NCI-H524 treated with DMSO at 0.1 percent for 48 hours (cell line): ENCODE measurements around the gene CPT1C.

Source experiments
- DNase-seq: peaks from one replicate; lab custom pipeline; 2025; lab: John Stamatoyannopoulos, UW

CPT1C gene

GRCh38 chr19:49660338-49660961 lies 30.5 kb upstream of the CPT1C start:
- DNase-seq: no peak

GRCh38 chr19:49662011-49662410 lies 28.9 kb upstream of the CPT1C start:
- no peak for DNase-seq

DNA sequence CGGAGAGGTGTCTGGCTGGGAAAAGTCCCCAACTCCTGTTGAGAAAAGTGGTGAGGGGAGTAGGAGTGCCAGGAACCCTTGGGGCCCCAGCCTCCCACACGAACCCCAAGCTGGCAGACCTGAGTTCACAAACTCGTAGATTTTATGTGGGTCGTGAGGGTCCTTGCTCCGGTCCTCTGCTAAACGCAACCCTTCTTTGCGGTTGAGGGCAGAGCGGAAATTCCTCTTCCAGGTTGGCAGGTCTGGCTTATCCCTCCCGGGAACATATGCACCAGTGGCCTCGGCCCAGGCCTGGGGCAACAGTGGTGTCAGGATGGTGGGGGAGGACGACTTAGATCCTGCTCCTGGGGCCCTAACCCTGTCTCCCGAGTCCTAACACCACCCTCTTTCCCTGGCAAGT lies 27.7 kb upstream of the CPT1C start:
- DNase-seq: no peak

DNA sequence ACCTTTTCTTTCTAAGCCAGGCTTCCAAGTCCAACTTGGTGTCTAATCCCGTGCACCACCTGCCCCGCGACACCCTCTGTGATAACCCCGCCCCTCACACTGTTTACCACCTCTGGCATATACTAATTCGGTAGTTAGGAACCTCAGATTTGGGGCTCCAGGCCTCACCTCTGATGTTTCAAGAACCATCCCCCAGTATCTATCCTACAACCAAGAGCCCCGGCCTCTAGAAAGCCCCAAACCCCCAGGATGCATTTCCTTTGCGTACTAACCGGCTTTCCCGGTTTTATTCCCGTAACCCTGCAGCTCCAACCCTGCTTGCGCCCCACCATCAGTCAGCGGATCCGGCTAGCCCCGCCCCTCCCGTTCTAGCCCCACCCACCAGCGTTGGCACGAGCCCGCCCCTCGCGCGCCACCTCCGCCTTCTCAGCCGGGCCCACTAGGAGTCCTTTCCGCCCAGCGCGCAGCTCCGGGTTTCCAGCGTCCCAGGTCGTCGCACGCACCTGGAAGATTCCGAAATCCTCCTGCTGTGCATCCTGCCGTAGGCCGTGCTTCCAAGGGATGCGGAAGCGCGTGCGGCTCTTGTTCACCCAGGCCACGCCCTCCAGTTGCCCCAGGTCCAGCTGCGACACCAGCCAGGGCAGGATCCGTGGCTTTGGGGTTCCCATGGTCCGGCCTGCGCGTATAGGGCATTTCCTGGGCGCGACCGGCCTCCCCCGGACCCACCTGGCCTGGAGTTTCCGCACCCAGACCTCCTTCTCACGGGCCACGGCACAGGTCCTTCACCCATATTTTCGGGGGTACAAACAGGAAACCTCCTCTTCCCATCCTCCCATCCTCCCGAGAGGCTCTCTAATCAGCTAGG lies 26.5 kb upstream of the CPT1C start:
- DNase-seq: no peak

GRCh38 chr19:49665036-49665350 lies 25.9 kb upstream of the CPT1C start:
- DNase-seq: no peak

DNA sequence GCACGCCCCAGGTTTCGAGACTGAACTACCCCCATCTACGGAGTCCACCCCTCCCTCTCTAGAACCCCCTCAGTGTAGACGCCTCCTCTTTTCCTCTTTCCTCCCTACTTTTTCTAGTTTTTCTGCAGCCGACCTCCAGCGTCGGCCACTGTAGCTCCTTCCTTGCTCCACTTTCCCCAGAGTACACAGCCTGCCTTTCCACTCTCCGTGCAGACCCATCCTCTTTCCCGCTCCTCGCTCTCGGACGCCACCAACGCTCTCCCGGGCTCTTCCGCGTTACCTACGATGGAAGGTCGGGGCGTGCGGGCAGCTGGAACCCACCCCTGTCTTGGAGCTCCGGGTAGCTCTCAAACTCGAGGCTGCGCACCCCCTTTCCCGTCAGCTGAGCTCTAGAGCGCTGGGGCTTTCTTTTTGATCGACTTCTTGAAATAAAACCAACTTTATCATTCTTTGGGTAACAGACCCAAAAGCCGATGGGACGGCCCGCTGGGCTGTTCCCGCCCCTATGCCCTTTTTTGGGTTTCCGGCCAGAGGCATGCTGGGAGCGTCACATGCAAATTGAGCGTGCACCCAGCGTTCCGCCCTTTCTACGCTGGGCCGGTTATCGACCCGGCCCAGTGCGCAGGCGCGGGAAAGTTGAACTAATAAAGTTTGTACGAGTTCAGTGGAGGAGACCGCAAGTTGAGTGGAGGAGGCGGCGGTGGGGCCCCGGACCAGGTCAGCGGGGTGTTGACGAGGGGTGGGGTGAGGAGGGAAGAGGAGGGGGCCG lies 25.4 kb upstream of the CPT1C start, which contains the start of the genes BCL2L12 and IRF3:
Gene BCL2L12, plus strand, starts transcription at position 583 of the 769 bp plus-strand sequence. CDS start 760 bp downstream, outside the sequence.
Gene IRF3, minus strand, starts transcription at position 507 of the 769 bp plus-strand sequence. CDS start 1,019 bp downstream, outside the sequence.
- peak; percentile 80 for DNase-seq

DNA sequence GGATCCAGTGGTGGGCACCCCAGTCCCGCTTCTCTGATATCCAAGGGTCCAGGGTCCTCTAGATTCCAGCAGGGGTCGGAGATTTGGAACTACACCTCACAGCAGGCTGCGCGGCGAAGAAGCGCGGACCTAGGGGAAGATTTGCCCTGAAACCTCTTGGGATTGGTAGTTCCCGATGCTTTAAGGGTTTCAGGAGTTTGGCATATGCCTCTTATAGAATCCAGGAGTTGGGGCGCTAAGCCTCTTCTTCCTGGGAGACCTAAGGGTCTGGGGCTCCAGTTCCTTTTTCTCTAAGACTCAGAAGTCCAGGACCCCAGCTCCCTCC lies 24.8 kb upstream of the CPT1C start:
- no peak for DNase-seq

DNA sequence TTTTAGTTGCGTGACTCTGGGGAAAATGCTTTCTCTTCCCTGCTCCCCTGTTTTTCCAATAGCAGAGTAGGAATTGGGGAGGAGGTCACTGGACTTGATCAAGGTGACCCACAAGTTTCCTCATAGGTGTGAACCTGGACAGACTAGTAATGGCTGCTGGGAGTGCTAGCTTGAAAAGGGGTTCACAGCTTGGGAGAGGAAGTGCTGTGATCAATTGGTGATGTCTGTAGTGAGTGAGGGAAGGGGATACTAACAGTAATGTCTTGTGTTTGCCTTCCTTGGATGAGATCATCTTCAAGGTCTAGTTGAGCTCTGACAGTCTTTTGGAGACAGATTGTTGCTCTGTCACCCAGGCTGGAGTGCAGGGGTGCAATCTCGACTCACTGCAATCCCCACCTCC lies 23.4 kb upstream of the CPT1C start:
- no peak for DNase-seq

DNA sequence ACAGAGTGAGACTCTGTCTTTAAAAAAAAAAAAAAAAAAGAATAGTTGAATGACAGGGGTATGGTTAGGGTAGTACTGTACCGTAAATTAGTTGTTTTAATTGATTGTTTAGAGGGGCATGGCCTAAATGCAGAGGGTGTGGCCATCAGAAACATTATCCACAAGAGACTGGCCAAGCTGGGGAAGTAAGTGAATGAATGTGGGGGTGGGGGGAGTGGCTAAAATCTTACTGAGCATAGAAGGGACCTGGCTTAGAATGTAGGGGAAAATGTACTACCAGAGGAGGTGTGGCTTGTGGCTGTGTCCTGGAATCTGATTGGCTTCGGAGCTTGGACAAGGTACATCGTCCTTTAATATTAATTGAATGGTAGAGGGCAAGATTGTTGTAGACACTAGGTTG lies 21.4 kb upstream of the CPT1C start:
- DNase-seq: no peak

GRCh38 chr19:49672131-49672919 lies 18.6 kb upstream of the CPT1C start:
- peak; percentile 67 for DNase-seq

DNA sequence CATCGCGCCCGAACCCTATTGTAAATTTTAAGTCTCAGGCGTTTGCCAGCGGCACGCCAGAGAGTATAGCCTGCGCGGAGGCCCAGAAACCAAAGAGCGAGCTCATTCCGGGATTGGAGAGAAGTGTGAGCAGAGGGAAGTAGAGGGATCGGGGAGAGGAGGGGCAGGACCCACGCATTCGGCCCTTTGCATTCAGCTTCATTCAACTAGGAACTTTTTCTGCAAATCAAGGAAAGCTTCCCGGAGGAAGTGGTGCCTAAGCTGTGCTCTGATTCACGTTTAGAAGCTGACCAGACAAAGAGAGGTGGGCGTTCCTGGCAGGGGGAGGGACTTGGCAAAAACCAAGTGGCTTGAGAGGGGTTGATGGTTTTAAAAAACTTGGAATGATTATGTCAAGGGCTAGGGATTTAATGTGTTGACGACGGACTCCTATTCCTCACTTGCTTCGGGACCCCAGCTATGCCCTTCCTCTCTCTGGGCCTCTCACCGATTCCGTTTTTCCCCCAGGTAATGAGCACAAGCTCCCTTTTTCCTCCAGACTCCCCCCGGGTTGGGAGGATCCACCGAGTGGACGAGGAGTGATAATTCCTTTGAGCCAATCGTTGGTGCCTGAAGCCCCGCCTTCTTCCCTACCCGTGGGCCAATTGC lies 14.7 kb upstream of the CPT1C start:
- DNase-seq: peak; percentile 60

GRCh38 chr19:49676784-49677230 lies 14.1 kb upstream of the CPT1C start:
- DNase-seq: peak; percentile 99

DNA sequence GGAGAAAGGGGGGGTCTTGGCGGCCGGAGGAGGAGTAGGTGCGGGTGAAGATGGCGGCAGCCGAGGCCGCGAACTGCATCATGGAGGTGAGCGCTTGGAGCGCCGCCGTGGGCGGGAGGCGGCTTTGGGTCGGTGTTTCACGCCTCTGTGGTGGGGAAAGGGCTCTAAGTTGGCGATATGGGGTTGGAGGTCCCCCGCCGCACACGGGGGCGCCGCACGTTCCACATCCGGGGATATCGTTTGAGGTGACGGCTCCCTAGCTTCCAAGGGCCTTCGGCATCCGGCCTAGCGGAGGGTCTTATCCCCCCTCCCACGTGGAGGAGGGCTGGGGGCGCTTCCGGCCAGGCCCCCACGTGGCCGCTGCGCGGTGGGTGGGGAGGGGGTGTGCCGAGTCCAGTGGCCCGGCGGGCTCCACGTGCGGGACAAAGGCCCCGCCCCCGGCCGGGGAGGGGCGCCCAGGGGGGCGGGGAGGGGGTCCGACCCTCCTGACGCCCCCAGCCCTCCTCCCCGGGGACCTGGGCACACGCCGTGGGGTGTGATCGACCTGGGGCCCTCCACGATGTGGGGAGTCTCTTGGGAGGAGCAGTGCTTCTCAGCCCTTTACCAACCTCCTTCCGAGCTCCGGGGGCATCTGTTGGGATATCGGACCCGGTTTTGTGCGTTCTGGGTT lies 13.6 kb upstream of the CPT1C start, which contains the start of gene PRMT1:
Gene PRMT1, plus strand, starts transcription at position 41 of the 670 bp plus-strand sequence. Its CDS starts 10 bp downstream, at position 51.
- no peak for DNase-seq

GRCh38 chr19:49677901-49678674 lies 12.8 kb upstream of the CPT1C start:
- DNase-seq: peak; percentile 24

- DNase-seq: peak; percentile 81
Observed at GRCh38 chr19:49678985-49679770, 11.7 kb upstream of the CPT1C start.

DNA sequence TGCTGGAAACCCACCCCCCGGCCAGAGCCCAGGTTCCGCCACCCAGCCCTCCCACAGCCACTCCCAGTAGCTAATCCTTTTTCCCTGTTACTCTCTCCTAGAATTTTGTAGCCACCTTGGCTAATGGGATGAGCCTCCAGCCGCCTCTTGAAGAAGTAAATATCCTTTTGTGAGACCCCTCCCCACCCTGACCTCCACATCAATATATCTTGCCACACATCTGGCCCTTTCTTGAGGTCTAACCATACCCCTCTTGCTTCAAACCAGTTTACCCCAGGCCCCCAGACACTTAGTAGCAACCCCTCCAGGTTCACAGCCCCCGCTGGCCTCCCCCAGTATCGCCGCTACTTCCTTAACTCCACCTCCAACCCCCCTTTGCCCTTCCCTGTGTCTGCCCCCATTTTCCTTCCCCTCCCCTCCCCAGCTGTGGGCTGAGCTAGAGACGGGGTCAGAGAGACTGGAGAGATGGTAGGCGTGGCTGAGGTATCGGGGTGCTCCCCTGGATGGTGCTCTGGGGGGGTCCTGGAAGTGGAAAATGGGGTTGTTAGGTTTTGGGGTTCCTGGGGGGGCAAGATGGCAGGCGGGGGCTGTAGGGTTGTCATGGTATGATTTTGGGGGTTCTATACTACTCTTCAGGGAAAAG lies 11.0 kb upstream of the CPT1C start:
- DNase-seq: peak; percentile 67

GRCh38 chr19:49680421-49681351 lies 10.2 kb upstream of the CPT1C start:
- DNase-seq: peak; percentile 79
